NCI-H2107 treated with DMSO at 0.1 percent for 48 hours (cell line): ENCODE results near the gene TMSB10.
"Not testable (repeated sequence)": the region's sequence is repeated elsewhere in the genome, so short reads cannot be mapped to it uniquely, and the experiment has no call there.

Experiments
- DNase-seq: peaks from one replicate; lab custom pipeline; 2025; ENCODE audit not compliant: unreplicated experiment; lab: John Stamatoyannopoulos, UW

Gene TMSB10

GRCh38 chr2:84905181-84906107 is at the start of gene TMSB10:
TMSB10 (plus strand) TSS chr2:84905656.
- DNase-seq = peak; percentile 51

GRCh38 chr2:84855731-84856130 is 49.7 kb upstream of the TMSB10 start:
- no peak for DNase-seq

DNA sequence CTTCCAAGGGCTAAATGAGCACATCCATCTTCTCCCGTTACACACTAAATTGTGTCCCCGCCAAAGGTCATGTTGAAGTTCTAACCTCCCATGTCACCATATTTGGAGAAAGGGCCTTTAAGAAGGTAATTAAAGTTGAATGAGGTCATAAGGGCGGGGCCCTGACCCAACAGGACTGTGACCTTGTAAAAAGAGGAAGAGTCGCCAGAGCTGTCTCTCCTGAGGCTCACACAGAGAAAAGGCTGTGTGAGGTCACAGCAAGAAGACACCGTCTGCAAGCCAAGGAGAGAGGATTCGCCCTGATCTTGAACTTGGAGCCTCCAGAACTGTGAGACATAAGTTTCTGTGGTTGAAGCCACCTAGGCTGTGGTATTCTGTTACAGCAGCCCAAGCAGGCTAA is 48.7 kb upstream of the TMSB10 start:
- DNase-seq = no peak

GRCh38 chr2:84857566-84857965 is 47.9 kb upstream of the TMSB10 start:
- no peak for DNase-seq

- DNase-seq = no peak
Observed at GRCh38 chr2:84858123-84858522, 47.3 kb upstream of the TMSB10 start.

DNA sequence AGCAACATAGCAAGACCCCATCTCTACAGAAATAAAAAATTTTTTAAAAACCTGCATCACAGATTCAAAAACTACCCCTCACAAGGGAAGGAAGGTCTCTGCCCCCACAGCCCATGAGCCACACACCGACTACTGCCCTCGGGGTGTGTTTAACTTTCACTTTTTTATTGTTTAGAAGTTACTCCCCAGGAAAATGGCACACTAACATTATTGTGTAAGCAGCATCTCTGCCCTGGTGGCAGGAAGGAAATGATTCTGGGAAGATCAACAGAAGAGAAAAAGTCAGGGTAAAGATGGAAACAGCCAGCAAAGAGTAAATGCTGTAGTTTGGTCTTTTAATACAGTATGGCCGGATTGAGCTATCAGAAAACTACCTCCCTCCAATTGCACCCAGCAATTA is 46.5 kb upstream of the TMSB10 start:
- no peak for DNase-seq

DNA sequence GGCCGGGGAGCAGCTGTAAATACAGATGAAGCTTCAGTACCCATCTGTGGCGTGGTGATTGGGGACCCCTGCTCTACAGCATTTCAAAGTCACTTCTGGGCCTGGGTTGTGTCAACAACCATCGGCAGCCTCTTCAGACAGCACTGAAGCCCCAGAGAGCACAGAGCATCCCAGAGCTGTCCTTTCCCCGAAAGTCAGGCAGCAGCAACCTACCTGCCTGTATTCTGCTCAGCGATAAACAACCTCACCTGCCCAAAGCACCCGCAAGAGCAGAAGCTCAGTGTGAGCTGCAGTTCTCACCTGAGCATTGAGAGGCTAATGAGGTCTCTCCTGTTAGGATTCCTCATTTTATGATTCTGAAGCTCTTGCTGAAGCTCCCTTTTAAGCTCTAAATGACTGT is 43.9 kb upstream of the TMSB10 start:
- DNase-seq = no peak

DNA sequence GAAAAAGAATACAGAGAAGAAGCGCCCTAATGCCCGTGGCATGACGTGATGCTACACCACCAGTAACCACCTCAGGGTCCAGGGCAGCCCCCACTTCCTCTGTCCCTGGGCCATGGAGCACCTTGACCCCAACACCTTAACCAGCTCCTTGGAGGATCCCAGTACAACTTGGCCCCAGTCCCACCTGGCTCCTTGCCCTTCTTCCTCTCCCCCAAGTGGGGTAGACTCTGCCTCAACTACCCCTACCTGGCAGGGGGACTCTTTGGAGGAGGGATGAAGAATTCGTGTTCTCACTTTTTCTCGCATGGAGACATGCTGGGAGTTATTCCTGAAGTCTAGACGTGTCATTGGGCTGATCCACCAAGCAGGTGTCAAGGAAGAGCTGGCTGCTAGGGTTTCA is 43.5 kb upstream of the TMSB10 start:
- no peak for DNase-seq

DNA sequence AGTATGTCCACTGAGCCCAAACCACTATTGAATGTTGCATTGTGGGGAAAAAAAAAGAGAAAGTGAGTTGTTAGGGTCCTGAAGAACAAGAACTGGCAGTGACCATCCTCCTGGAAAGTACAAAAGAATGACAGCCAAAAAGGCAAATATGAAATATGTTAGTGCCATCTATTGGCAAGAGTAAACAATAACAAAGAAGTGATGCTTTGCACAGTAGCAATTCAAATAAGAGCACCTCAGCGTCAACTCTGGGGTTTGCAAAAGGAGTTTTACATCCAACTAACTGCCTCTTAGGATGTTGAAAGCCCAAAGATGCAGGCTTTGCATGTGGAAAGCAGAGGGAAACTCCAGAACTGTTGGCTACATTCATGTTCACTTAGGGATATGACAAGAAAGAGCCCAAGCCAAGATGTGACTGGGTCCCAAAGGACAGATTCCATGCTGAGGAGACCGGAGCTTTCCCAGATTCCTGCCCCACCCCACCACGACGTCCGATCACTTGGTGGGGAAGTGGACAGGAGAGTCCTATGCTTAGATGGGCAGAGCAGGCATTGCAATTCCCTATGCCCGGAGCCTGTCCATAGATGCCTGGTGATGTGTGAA is 40.2 kb upstream of the TMSB10 start:
- no peak for DNase-seq

GRCh38 chr2:84866122-84866521 is 39.3 kb upstream of the TMSB10 start:
- DNase-seq = no peak

DNA sequence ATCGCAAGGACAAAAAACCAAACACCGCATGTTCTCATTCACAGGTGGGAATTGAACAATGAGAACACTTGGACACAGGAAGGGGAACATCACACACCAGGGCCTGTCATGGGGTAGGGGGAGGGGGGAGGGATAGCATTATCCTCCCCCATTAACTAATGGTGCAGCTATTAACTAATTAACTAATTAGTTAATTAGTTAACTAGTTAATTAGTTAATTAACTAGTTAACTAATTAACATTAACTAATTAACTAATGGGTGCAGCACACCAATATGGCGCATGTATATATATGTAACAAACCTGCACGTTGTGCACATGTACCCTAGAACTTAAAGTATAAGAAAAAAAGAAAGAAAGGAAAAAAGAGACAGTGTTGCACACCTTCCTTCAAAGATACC is 37.1 kb upstream of the TMSB10 start:
- not testable (repeated sequence) for DNase-seq

- no peak for DNase-seq
Observed at GRCh38 chr2:84870306-84870705, 35.1 kb upstream of the TMSB10 start.

GRCh38 chr2:84872691-84873090 is 32.8 kb upstream of the TMSB10 start:
- not testable (repeated sequence) for DNase-seq

- no peak for DNase-seq
Observed at GRCh38 chr2:84873350-84873749, 32.1 kb upstream of the TMSB10 start.

DNA sequence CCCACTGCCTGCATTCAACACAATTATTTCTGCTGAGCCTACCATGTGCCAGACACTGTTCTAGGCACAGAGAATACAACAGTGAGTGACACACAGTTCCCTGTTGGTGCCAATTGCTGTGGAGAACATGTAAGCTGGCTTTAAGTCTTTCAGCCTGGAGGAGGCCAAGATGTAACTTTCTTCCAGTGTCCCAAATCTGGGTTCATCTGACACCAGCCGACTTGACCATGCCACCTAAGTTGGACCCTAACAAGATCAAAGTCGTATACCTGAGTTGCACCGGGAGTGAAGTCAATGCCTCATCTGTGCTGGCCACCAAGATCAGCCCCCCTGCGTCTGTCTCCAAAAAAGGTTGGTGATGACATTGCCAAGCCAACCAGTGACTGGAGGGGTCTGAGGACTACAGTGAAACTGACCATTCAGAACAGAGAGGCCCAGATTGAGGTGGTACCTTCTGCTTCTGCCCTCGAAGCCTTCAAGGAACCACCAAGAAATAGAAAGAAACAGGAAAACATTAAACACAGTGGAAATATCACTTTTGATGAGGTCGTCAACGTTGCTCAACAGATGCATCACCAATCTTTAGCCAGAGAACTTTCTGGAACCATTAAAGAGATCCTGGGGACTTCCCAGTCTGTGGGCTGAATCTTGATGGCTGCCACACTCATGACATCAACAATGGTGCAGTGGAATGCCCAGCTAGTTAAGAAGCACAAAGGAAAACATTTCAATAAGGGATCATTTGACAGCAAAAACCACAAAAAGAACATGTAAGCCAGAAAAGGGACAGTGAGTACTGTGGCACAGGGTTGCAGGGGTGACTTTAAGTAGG is 30.9 kb upstream of the TMSB10 start:
- DNase-seq = no peak

- DNase-seq = no peak
Observed at GRCh38 chr2:84875213-84875560, 30.3 kb upstream of the TMSB10 start.

GRCh38 chr2:84875619-84876018 is 29.8 kb upstream of the TMSB10 start:
- not testable (repeated sequence) for DNase-seq

GRCh38 chr2:84876369-84876768 is 29.1 kb upstream of the TMSB10 start:
- DNase-seq = no peak

DNA sequence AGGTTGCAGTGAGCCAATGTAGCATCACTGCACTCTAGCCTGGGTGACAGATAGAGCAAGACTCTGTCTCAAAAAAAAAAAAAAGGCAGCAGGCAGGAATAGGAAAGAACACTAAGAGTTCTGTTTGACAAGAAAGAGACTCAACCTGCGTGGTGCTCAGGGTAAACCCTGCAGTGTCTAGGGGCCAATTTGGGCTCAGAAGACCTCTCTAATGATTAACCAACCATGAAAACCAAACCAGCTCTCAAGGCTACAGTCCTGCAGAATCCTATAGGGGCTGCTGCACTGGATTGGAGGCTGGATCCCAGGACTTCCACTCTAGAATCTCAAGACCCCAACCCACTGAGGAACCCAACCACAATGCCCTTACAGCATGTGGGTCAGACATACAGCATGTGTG is 27.0 kb upstream of the TMSB10 start:
- DNase-seq = no peak

GRCh38 chr2:84878896-84879583 is 26.4 kb upstream of the TMSB10 start:
- no peak for DNase-seq
